H9 (cell line): ENCODE results near the gene MGLL. TPM values are rescaled to one million over a fixed set of nuclear protein-coding genes. Genes with fewer than 3 reads are reported as not detected.

Source experiments
- DNase-seq: peaks from one replicate; pipeline ENCODE4 v3.0.0-alpha.2; 2017
- H2AFZ ChIP-seq: one replicate; pipeline ENCODE4 v1.6.1; 2013; ENCODE audit warnings: mild to moderate bottlenecking, low read length, control low read depth, moderate library complexity
- H2AK5ac ChIP-seq: 2 replicates; pipeline ENCODE4 v1.6.1; 2013; ENCODE audit warnings: low read length, control low read depth, mixed read lengths; ENCODE audit not compliant: insufficient read length
- H2BK120ac ChIP-seq: one replicate; pipeline ENCODE4 v1.6.1; 2013; ENCODE audit warnings: low read depth, mild to moderate bottlenecking, low read length, control low read depth, inconsistent platforms; ENCODE audit not compliant: poor library complexity, severe bottlenecking
- H2BK12ac ChIP-seq: 2 replicates; pipeline ENCODE4 v1.6.1; 2013; ENCODE audit warnings: low read length, control low read depth, mixed read lengths, low read depth; ENCODE audit not compliant: insufficient read length
- H2BK15ac ChIP-seq: 2 replicates; pipeline ENCODE4 v1.6.1; 2013; ENCODE audit warnings: low read depth, low read length, control low read depth
- H2BK20ac ChIP-seq: one replicate; pipeline ENCODE4 v1.6.1; 2013; ENCODE audit warnings: low read depth, mild to moderate bottlenecking, low read length, control low read depth, inconsistent platforms; ENCODE audit not compliant: poor library complexity, severe bottlenecking
- H2BK5ac ChIP-seq: 2 replicates; pipeline ENCODE4 v1.6.1; 2013; ENCODE audit warnings: low read length, control low read depth, mixed read lengths; ENCODE audit not compliant: insufficient read length
- H3K14ac ChIP-seq: 2 replicates; pipeline ENCODE4 v1.6.1; 2013; ENCODE audit warnings: low read length, control low read depth; ENCODE audit not compliant: insufficient read depth
- H3K18ac ChIP-seq: 2 replicates; pipeline ENCODE4 v1.6.1; 2013; ENCODE audit warnings: low read depth, mild to moderate bottlenecking, mixed read lengths, low read length, control low read depth; ENCODE audit not compliant: insufficient read length
- H3K23ac ChIP-seq: 2 replicates; pipeline ENCODE4 v1.6.1; 2013; ENCODE audit warnings: low read length, control low read depth, mixed read lengths, low read depth; ENCODE audit not compliant: insufficient read length
- H3K23me2 ChIP-seq: 2 replicates; pipeline ENCODE4 v1.6.1; 2013; ENCODE audit warnings: low read depth, mild to moderate bottlenecking, mixed read lengths, low read length, control low read depth; ENCODE audit not compliant: insufficient read length, poor library complexity, severe bottlenecking
- H3K27ac ChIP-seq: 2 replicates; pipeline ENCODE4 v1.5.1; 2013; ENCODE audit warnings: low read length, control low read depth, mixed read lengths, low read depth; ENCODE audit not compliant: insufficient read length
- H3K27me3 ChIP-seq: 2 replicates; pipeline ENCODE4 v1.6.1; 2013; ENCODE audit warnings: low read length, control low read depth, inconsistent platforms; ENCODE audit not compliant: insufficient read depth
- H3K4ac ChIP-seq: 2 replicates; pipeline ENCODE4 v1.6.1; 2013; ENCODE audit warnings: low read depth, mild to moderate bottlenecking, control low read depth, inconsistent platforms, low read length, moderate library complexity
- H3K4me1 ChIP-seq: 2 replicates; pipeline ENCODE4 v1.6.1; 2013; ENCODE audit warnings: low read length, control low read depth, inconsistent platforms; ENCODE audit not compliant: insufficient read depth
- H3K4me2 ChIP-seq: 2 replicates; pipeline ENCODE4 v1.6.1; 2013; ENCODE audit warnings: low read length, control low read depth, mixed read lengths; ENCODE audit not compliant: insufficient read length, insufficient read depth
- H3K56ac ChIP-seq: 2 replicates; pipeline ENCODE4 v1.6.1; 2013; ENCODE audit warnings: low read depth, mild to moderate bottlenecking, mixed read lengths, low read length, control low read depth; ENCODE audit not compliant: insufficient read length
- H3K79me1 ChIP-seq: 2 replicates; pipeline ENCODE4 v1.6.1; 2013; ENCODE audit warnings: low read depth, mild to moderate bottlenecking, moderate library complexity, low read length, control low read depth, inconsistent platforms; ENCODE audit not compliant: insufficient read depth, poor library complexity, severe bottlenecking
- H3K79me2 ChIP-seq: 2 replicates; pipeline ENCODE4 v1.6.1; 2013; ENCODE audit warnings: low read length, control low read depth, inconsistent platforms; ENCODE audit not compliant: insufficient read depth
- H3K9ac ChIP-seq: 2 replicates; pipeline ENCODE4 v1.6.1; 2013; ENCODE audit warnings: low read length, control low read depth, mixed read lengths; ENCODE audit not compliant: insufficient read length; ENCODE audit errors: extremely low read depth
- H3K9me3 ChIP-seq: one replicate; pipeline ENCODE4 v1.6.1; 2013; ENCODE audit warnings: low read depth, low read length, inconsistent platforms; ENCODE audit not compliant: control insufficient read depth
- H3T11ph ChIP-seq: one replicate; pipeline ENCODE4 v1.6.1; 2013; ENCODE audit warnings: mild to moderate bottlenecking, low read length, control low read depth, inconsistent platforms
- H4K20me1 ChIP-seq: one replicate; pipeline ENCODE4 v1.6.1; 2013; ENCODE audit not compliant: control insufficient read depth, insufficient read length, insufficient read depth
- H4K5ac ChIP-seq: 2 replicates; pipeline ENCODE4 v1.6.1; 2013; ENCODE audit warnings: low read depth, mild to moderate bottlenecking, mixed read lengths, low read length, control low read depth; ENCODE audit not compliant: insufficient read length
- H4K8ac ChIP-seq: replicated peaks from 2 replicates; pipeline ENCODE4 v1.6.1; 2013; ENCODE audit warnings: low read length, control low read depth, mixed read lengths, low read depth; ENCODE audit not compliant: insufficient read length
- H4K91ac ChIP-seq: 2 replicates; pipeline ENCODE4 v1.6.1; 2013; ENCODE audit warnings: low read depth, mild to moderate bottlenecking, moderate library complexity, mixed read lengths, low read length, control low read depth; ENCODE audit not compliant: insufficient read length
- H3K27ac Mint-ChIP-seq, 3 experiments: 2 replicates in 2 of 3; 3 replicates in 1 of 3; pipeline ENCODE4 v1.8.0; 2020 to 2021; ENCODE audit warnings: mixed read lengths in 3 of 3, mild to moderate bottlenecking in 1 of 3, moderate library complexity in 1 of 3
- H3K27me3 Mint-ChIP-seq: 2 replicates; pipeline ENCODE4 v1.8.0; 2021; ENCODE audit warnings: low read depth, mild to moderate bottlenecking, moderate library complexity, mixed read lengths
- H3K36me3 Mint-ChIP-seq, 3 experiments: 2 replicates in 2 of 3; 3 replicates in 1 of 3; pipeline ENCODE4 v1.8.0; 2020 to 2021; ENCODE audit warnings: low read depth in 3 of 3, mixed read lengths in 3 of 3; ENCODE audit not compliant: insufficient read depth in 1 of 3
- H3K4me1 Mint-ChIP-seq, 2 experiments: 2 replicates each; pipeline ENCODE4 v1.8.0; 2020; ENCODE audit warnings: mixed read lengths in 2 of 2
- H3K4me3 Mint-ChIP-seq, 2 experiments: 2 replicates in 1 of 2; 3 replicates in 1 of 2; pipeline ENCODE4 v1.8.0; 2020 to 2021; ENCODE audit warnings: mild to moderate bottlenecking in 2 of 2, mixed read lengths in 2 of 2, moderate library complexity in 1 of 2
- H3K9me3 Mint-ChIP-seq, 2 experiments: 2 replicates in 1 of 2; 3 replicates in 1 of 2; pipeline ENCODE4 v1.8.0; 2020; ENCODE audit warnings: mild to moderate bottlenecking in 2 of 2, mixed read lengths in 2 of 2, moderate library complexity in 1 of 2
- WGBS: extraction: QIAGEN DNeasy Blood & Tissue Kit; methylation state at CpG from one replicate; pipeline ENCODE4 v1.1.7; 2013; ENCODE audit warnings: missing lambda C conversion rate, low lambda C conversion rate, mixed read lengths; ENCODE audit not compliant: insufficient read length; ENCODE audit errors: extremely low coverage; 5-methylcytosine and 5-hydroxymethylcytosine counted together
- total RNA-seq: library from RNA; stranded (reverse); gene quantifications from 2 replicates; pipeline ENCODE4 v1.2.1, GENCODE V29; 2021
- TF ChIP-seq, protein P1 (sequence below): fragments of 200-600 bp; sonication (generic); conservative IDR thresholded peaks from 3 replicates; pipeline ENCODE4 v1.8.0; 2021; ENCODE audit warnings: antibody characterized with exemption, mild to moderate bottlenecking

Gene MGLL
- total RNA-seq, 1 experiment from 2014 or later, result 0.11 TPM

DNA sequence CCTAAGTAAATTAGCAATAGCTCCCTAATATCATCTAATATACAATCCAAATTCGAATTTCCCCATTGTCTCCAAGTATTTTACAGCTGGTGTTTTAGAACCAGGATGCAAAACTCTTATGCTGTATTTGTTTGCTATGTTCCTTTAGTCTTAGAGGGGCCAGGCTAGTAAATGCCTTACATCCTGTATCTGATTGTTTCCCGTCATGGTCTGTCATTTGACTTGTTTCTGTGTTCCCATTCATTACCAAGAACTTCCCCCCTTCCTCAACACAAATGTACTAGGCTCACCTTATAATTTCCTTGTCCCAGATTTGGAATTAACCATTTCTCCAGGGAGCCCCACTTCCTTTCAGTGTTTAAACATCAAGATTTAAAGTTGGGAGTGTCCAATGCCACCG lies 95.4 kb downstream of the MGLL start:
- no peak overlapping the region for H3K4me3 Mint-ChIP-seq
- Histone ChIP-seq H3K4ac (no peak overlapping the region), H3K18ac (no peak overlapping the region), H4K91ac (no peak overlapping the region), H3K9ac (no peak overlapping the region), H3K56ac (no peak overlapping the region), H2AK5ac (no peak overlapping the region), H2BK5ac (no peak overlapping the region), H3K23me2 (no peaks in the 10 kb centered on the region), H4K8ac (no peak overlapping the region), H3K79me1 (no peaks in the 10 kb centered on the region), H2BK15ac (no peak overlapping the region), H3T11ph (no peak overlapping the region), H2BK20ac (no peak overlapping the region), H3K23ac (no peak overlapping the region), H3K4me2 (no peak overlapping the region), H2AFZ (no peak overlapping the region), H4K5ac (no peak overlapping the region), H3K27me3 (no peaks in the 10 kb centered on the region), H3K9me3 (no peaks in the 10 kb centered on the region), H2BK12ac (no peak overlapping the region), H3K27ac (no peak overlapping the region), H4K20me1 (no peaks in the 10 kb centered on the region), H3K14ac (no peak overlapping the region), H3K4me1 (0 out of 2 replicates have a peak, but pooled peaks cover 3% of the 10 kb centered on the region), H2BK120ac (no peak overlapping the region), H3K79me2 (no peaks in the 10 kb centered on the region)
- DNase-seq, result no peak
- no CpG with 5 or more reads among the region's 3 CpGs for WGBS
- peaks cover 0 to 7% (median 0%) of the 10 kb centered on the region in 3 experiments; a peak in 3 of 7 replicates for H3K36me3 Mint-ChIP-seq
- H3K4me1 Mint-ChIP-seq, result peaks cover 24 to 35% of the 10 kb centered on the region in 2 experiments
- H3K9me3 Mint-ChIP-seq, result peaks cover 13 to 15% of the 10 kb centered on the region in 2 experiments
- peaks cover 34% of the 10 kb centered on the region for H3K27me3 Mint-ChIP-seq
- TF ChIP-seq, protein P1, sequence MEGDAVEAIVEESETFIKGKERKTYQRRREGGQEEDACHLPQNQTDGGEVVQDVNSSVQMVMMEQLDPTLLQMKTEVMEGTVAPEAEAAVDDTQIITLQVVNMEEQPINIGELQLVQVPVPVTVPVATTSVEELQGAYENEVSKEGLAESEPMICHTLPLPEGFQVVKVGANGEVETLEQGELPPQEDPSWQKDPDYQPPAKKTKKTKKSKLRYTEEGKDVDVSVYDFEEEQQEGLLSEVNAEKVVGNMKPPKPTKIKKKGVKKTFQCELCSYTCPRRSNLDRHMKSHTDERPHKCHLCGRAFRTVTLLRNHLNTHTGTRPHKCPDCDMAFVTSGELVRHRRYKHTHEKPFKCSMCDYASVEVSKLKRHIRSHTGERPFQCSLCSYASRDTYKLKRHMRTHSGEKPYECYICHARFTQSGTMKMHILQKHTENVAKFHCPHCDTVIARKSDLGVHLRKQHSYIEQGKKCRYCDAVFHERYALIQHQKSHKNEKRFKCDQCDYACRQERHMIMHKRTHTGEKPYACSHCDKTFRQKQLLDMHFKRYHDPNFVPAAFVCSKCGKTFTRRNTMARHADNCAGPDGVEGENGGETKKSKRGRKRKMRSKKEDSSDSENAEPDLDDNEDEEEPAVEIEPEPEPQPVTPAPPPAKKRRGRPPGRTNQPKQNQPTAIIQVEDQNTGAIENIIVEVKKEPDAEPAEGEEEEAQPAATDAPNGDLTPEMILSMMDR, result no peak
- no peak overlapping the region for H3K27ac Mint-ChIP-seq
